Measurements from ENCODE around the gene PTPRM. TPM values are rescaled to one million over a fixed set of nuclear protein-coding genes. Genes with fewer than 3 reads are reported as not detected.

PTPRM gene
- total and polyA plus RNA-seq, 2 of the 4 experiments (the other 2 are of a cell fraction): 28.3 to 51.2 TPM

GRCh38 chr18:7671105-7671504 lies 104.0 kb downstream of the PTPRM start:
- intact Hi-C loops (cut with micrococcal nuclease) (no loop called here), in situ Hi-C loops (cut with MboI; ENCODE audit: low sequenced_read_pairs) (no loop called here)
- no peak overlapping the region for H4K91ac ChIP-seq (ENCODE audit: insufficient read depth, low read depth, low read length)

More at GRCh38 chr18:7671105-7671504, 104.0 kb downstream of the PTPRM start:
- H2BK120ac ChIP-seq (ENCODE audit: low read depth, low read length): no peak overlapping the region
- CTCF ChIA-PET: no interaction called here
- H3K4me2 ChIP-seq (ENCODE audit: low read depth, low read length): no peak overlapping the region
- no peak overlapping the region for H3K4me3 ChIP-seq (ENCODE audit: insufficient read depth, low read depth, low read length)
- H4K8ac ChIP-seq (ENCODE audit: low read depth in 2 of 2, low read length in 2 of 2): no peak overlapping the region
- no peaks in the 10 kb centered on the region for H3K27me3 ChIP-seq (ENCODE audit: control insufficient read depth, insufficient read depth, low read length)
- H3K4ac ChIP-seq (ENCODE audit: low read depth, low read length): no peak overlapping the region
- no peak overlapping the region for H3K14ac ChIP-seq (replicated peaks; ENCODE audit: low read depth, low read length)
- no peak for TF ChIP-seq MXI1 (IDR thresholded peaks at IDR 0.05; ENCODE audit: borderline replicate concordance, low read depth, low read length)
- TF ChIP-seq RFX5 (IDR thresholded peaks at IDR 0.05; ENCODE audit: low read depth, low read length): no peak
- TF ChIP-seq USF2 (IDR thresholded peaks at IDR 0.05; ENCODE audit: low read depth, low read length): no peak
- no peak for TF ChIP-seq CEBPB (IDR thresholded peaks at IDR 0.05; ENCODE audit: low read depth, low read length)
- TF ChIP-seq MAFK (IDR thresholded peaks at IDR 0.05; ENCODE audit: low read depth, low read length): no peak
- H3K56ac ChIP-seq (ENCODE audit: extremely low read depth, insufficient read depth, low read length): no peak overlapping the region
- no peak overlapping the region for H3K9ac ChIP-seq (ENCODE audit: low read depth, low read length)
- no peaks in the 10 kb centered on the region for H3K9me3 ChIP-seq (ENCODE audit: control insufficient read depth, insufficient read depth, low read length)
- no peak for ATAC-seq (ENCODE audit: low read depth)
- H2AK9ac ChIP-seq (replicated peaks; ENCODE audit: low read depth, low read length, poor library complexity): no peak overlapping the region
- H3K79me1 ChIP-seq (ENCODE audit: low read depth in 1 of 2, low read length in 2 of 2): peaks cover 5 to 8% of the 10 kb centered on the region in 2 experiments; a peak in 1 of 4 replicates
- WGBS, 2 experiments (ENCODE audit: extremely low coverage in 2 of 2, insufficient read length in 1 of 2): no CpG with 5 or more reads among the region's 2 CpGs
- dilution Hi-C loops (cut with HindIII; ENCODE audit: low sequenced_read_pairs, unreplicated experiment): no loop called here
- H2AK5ac ChIP-seq (ENCODE audit: low read depth, low read length): no peak overlapping the region
- H3K36me3 ChIP-seq (ENCODE audit: control insufficient read depth, insufficient read depth, low read length): no peaks in the 10 kb centered on the region
- H3K27ac ChIP-seq (ENCODE audit: insufficient read depth, low read length): no peak overlapping the region
- H3K23ac ChIP-seq (ENCODE audit: low read depth, low read length): no peak overlapping the region
- H4K20me1 ChIP-seq (ENCODE audit: insufficient read depth, low read length): peaks cover 6% of the 10 kb centered on the region; the same call in 1 of the 2 replicates
- DNase-seq: no peak
- POLR2A ChIA-PET (ENCODE audit: unreplicated experiment): no interaction called here
- BruUV-seq (replicated peaks): no TSS peak
- H2BK5ac ChIP-seq (ENCODE audit: low read depth, low read length, poor library complexity, severe bottlenecking): no peak overlapping the region
- H2AFZ ChIP-seq (replicated peaks; ENCODE audit: low read length, poor library complexity): no peak overlapping the region
- no peak overlapping the region for H2BK15ac ChIP-seq (ENCODE audit: low read depth, low read length)
- H3K18ac ChIP-seq (ENCODE audit: low read depth, low read length): no peak overlapping the region
- H2BK20ac ChIP-seq (ENCODE audit: low read depth, low read length): no peak overlapping the region
- peaks cover 2% of the 10 kb centered on the region; the same call in 1 of the 2 replicates for H3K4me1 ChIP-seq (ENCODE audit: control insufficient read depth, insufficient read depth, low read length)
- H4K5ac ChIP-seq (ENCODE audit: low read depth, low read length): no peak overlapping the region
- H3K9me1 ChIP-seq (ENCODE audit: insufficient read depth, low read length): peaks cover 14% of the 10 kb centered on the region
